ENCODE measurements around the gene ATP8B1.

The ATP8B1 gene

DNA sequence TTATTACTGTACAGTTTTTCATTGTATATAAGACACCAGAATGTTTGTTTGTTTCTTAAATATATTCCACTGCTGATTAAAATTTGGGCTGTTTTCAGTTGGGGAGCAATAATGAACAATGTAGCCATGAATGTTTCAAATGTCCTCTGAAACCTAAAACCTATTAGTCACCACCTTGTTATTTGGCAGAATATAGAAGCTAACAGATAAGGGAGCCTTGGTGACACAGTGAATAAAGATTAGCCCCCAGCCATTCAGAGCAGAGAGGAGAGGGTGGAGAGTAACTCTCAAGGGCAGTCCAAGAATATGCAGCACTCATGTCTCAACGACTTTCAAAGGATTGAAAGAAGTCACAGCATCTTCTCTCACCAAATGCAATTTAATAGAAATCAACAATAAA, 43.1 kb upstream of the ATP8B1 start:
- ATAC-seq, result peak; percentile 90
- TF ChIP-seq ZFP3 (CRISPR knock-in tag; IDR thresholded peaks at IDR 0.05), result no peak
- TF ChIP-seq, protein P1, sequence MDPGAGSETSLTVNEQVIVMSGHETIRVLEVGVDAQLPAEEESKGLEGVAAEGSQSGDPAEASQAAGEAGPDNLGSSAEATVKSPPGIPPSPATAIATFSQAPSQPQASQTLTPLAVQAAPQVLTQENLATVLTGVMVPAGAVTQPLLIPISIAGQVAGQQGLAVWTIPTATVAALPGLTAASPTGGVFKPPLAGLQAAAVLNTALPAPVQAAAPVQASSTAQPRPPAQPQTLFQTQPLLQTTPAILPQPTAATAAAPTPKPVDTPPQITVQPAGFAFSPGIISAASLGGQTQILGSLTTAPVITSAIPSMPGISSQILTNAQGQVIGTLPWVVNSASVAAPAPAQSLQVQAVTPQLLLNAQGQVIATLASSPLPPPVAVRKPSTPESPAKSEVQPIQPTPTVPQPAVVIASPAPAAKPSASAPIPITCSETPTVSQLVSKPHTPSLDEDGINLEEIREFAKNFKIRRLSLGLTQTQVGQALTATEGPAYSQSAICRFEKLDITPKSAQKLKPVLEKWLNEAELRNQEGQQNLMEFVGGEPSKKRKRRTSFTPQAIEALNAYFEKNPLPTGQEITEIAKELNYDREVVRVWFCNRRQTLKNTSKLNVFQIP (CRISPR knock-in tag; IDR thresholded peaks at IDR 0.05; ENCODE audit: borderline replicate concordance, low read depth), result no peak
- TF ChIP-seq ISL1 (CRISPR knock-in tag; IDR thresholded peaks at IDR 0.05), result peak; percentile 33; the same call in 1 of the 2 replicates

DNA sequence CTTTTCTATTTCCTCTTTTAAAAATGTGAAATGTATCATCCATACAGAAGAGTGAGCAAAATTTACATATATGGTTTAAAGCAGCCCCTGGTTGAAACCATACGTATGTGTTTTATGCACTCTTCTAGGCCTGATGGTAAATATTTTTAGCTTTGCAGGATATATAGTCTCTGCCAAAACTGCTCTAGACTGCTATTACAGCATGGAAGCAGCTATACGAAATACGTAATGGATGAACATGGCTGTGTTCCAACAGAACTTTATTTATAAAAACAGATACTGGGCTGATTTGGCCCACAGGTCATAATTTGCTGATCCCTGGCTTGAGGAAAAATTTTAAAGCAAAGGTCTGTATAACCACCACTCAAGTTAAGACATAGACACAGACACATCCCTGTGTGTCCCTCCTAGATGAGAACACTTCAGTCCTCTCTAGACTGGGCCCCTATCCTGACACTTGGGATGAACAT, 42.5 kb upstream of the ATP8B1 start:
- peak; percentile 76 for ATAC-seq

DNA sequence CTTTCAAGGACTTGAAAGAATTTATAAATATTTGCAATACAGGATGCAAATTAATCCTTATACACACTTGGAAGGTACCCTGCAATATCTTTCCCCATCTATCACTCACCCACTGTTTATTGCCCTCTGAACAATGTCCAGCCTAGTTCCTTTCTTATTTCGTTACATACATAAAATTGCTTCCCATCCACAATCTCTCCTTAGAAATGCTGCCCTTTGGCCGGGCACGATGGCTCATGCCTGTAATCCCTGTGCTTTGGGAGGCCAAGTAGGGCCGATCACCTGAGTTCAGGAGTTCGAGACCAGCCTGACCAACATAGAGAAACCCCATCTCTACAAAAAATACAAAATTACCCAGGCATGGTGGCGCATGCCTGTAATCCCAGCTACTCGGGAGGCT, 41.2 kb upstream of the ATP8B1 start:
- no peak for ATAC-seq
- TF ChIP-seq ZFP3 (CRISPR knock-in tag; IDR thresholded peaks at IDR 0.05) (no peak), CSDC2 (CRISPR knock-in tag; IDR thresholded peaks at IDR 0.05) (no peak), ZFP30 (CRISPR knock-in tag; IDR thresholded peaks at IDR 0.05) (no peak), PPARA (CRISPR knock-in tag; IDR thresholded peaks at IDR 0.05; ENCODE audit: borderline replicate concordance) (no peak), ARNTL (CRISPR knock-in tag; IDR thresholded peaks at IDR 0.05; ENCODE audit: borderline replicate concordance, low read depth) (no peak), ESRRG (CRISPR knock-in tag; IDR thresholded peaks at IDR 0.05) (no peak), ZNF565 (CRISPR knock-in tag; conservative IDR thresholded peaks at IDR 0.05; ENCODE audit: low read depth) (no peak), ISL1 (CRISPR knock-in tag; IDR thresholded peaks at IDR 0.05) (no peak)
- TF ChIP-seq, protein P1 (CRISPR knock-in tag; IDR thresholded peaks at IDR 0.05; ENCODE audit: borderline replicate concordance, low read depth), result no peak
- TF ChIP-seq, protein P2, sequence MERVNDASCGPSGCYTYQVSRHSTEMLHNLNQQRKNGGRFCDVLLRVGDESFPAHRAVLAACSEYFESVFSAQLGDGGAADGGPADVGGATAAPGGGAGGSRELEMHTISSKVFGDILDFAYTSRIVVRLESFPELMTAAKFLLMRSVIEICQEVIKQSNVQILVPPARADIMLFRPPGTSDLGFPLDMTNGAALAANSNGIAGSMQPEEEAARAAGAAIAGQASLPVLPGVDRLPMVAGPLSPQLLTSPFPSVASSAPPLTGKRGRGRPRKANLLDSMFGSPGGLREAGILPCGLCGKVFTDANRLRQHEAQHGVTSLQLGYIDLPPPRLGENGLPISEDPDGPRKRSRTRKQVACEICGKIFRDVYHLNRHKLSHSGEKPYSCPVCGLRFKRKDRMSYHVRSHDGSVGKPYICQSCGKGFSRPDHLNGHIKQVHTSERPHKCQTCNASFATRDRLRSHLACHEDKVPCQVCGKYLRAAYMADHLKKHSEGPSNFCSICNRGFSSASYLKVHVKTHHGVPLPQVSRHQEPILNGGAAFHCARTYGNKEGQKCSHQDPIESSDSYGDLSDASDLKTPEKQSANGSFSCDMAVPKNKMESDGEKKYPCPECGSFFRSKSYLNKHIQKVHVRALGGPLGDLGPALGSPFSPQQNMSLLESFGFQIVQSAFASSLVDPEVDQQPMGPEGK (CRISPR knock-in tag; IDR thresholded peaks at IDR 0.05; ENCODE audit: borderline replicate concordance), result no peak
- TF ChIP-seq, protein P3, sequence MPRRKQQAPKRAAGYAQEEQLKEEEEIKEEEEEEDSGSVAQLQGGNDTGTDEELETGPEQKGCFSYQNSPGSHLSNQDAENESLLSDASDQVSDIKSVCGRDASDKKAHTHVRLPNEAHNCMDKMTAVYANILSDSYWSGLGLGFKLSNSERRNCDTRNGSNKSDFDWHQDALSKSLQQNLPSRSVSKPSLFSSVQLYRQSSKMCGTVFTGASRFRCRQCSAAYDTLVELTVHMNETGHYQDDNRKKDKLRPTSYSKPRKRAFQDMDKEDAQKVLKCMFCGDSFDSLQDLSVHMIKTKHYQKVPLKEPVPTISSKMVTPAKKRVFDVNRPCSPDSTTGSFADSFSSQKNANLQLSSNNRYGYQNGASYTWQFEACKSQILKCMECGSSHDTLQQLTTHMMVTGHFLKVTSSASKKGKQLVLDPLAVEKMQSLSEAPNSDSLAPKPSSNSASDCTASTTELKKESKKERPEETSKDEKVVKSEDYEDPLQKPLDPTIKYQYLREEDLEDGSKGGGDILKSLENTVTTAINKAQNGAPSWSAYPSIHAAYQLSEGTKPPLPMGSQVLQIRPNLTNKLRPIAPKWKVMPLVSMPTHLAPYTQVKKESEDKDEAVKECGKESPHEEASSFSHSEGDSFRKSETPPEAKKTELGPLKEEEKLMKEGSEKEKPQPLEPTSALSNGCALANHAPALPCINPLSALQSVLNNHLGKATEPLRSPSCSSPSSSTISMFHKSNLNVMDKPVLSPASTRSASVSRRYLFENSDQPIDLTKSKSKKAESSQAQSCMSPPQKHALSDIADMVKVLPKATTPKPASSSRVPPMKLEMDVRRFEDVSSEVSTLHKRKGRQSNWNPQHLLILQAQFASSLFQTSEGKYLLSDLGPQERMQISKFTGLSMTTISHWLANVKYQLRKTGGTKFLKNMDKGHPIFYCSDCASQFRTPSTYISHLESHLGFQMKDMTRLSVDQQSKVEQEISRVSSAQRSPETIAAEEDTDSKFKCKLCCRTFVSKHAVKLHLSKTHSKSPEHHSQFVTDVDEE (CRISPR knock-in tag; IDR thresholded peaks at IDR 0.05), result no peak

More for the DNA sequence above, 42.5 kb upstream of the ATP8B1 start:
- no peak for TF ChIP-seq TOX (CRISPR knock-in tag; IDR thresholded peaks at IDR 0.05; ENCODE audit: borderline replicate concordance)
- no peak for TF ChIP-seq ZC3H10 (CRISPR knock-in tag; IDR thresholded peaks at IDR 0.05)
- no peak for TF ChIP-seq ZFP30 (CRISPR knock-in tag; IDR thresholded peaks at IDR 0.05)
- TF ChIP-seq ARNTL (CRISPR knock-in tag; IDR thresholded peaks at IDR 0.05; ENCODE audit: borderline replicate concordance, low read depth), result no peak
- no peak for TF ChIP-seq PPARA (CRISPR knock-in tag; IDR thresholded peaks at IDR 0.05; ENCODE audit: borderline replicate concordance)
- no peak for TF ChIP-seq ISL1 (CRISPR knock-in tag; IDR thresholded peaks at IDR 0.05)
- no peak for TF ChIP-seq ESRRG (CRISPR knock-in tag; IDR thresholded peaks at IDR 0.05)
- TF ChIP-seq, protein P3 (CRISPR knock-in tag; IDR thresholded peaks at IDR 0.05), result no peak
- TF ChIP-seq, protein P4, sequence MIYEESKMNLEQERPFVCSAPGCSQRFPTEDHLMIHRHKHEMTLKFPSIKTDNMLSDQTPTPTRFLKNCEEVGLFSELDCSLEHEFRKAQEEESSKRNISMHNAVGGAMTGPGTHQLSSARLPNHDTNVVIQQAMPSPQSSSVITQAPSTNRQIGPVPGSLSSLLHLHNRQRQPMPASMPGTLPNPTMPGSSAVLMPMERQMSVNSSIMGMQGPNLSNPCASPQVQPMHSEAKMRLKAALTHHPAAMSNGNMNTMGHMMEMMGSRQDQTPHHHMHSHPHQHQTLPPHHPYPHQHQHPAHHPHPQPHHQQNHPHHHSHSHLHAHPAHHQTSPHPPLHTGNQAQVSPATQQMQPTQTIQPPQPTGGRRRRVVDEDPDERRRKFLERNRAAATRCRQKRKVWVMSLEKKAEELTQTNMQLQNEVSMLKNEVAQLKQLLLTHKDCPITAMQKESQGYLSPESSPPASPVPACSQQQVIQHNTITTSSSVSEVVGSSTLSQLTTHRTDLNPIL (CRISPR knock-in tag; IDR thresholded peaks at IDR 0.05; ENCODE audit: low read depth), result no peak
- TF ChIP-seq, protein P1 (CRISPR knock-in tag; IDR thresholded peaks at IDR 0.05; ENCODE audit: borderline replicate concordance, low read depth), result no peak
- TF ChIP-seq ZFP3 (CRISPR knock-in tag; IDR thresholded peaks at IDR 0.05), result no peak
- TF ChIP-seq SNAI2 (CRISPR knock-in tag; IDR thresholded peaks at IDR 0.05), result no peak
- no peak for TF ChIP-seq BACH2 (CRISPR knock-in tag; IDR thresholded peaks at IDR 0.05; ENCODE audit: borderline replicate concordance)
- no peak for TF ChIP-seq ZNF565 (CRISPR knock-in tag; conservative IDR thresholded peaks at IDR 0.05; ENCODE audit: low read depth)
- TF ChIP-seq, protein P5, sequence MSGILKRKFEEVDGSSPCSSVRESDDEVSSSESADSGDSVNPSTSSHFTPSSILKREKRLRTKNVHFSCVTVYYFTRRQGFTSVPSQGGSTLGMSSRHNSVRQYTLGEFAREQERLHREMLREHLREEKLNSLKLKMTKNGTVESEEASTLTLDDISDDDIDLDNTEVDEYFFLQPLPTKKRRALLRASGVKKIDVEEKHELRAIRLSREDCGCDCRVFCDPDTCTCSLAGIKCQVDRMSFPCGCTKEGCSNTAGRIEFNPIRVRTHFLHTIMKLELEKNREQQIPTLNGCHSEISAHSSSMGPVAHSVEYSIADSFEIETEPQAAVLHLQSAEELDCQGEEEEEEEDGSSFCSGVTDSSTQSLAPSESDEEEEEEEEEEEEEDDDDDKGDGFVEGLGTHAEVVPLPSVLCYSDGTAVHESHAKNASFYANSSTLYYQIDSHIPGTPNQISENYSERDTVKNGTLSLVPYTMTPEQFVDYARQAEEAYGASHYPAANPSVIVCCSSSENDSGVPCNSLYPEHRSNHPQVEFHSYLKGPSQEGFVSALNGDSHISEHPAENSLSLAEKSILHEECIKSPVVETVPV (CRISPR knock-in tag; IDR thresholded peaks at IDR 0.05), result no peak

All from SK-N-SH treated with all-trans-retinoic acid at 6 μM for 48 hours (cell line).